ENCODE data around the gene ALDH3A1. TPM values are rescaled to one million over a fixed set of nuclear protein-coding genes. Genes with fewer than 3 reads are reported as not detected.

ALDH3A1 gene
- polyA plus RNA-seq, 2 of the 4 experiments (the other 2 are of a cell fraction), result 959 to 1,190 TPM

- no peaks in the 10 kb centered on the region for H3K9me3 ChIP-seq
- ChIA-PET CTCF (interaction anchor here (1.2 to 20.1 kb wide), 7 partner anchors 14 to 236 kb away, joined by 3 to 681 read pairs (median 8); partner anchors contain the start of gene ALDH3A2), POLR2A (interaction anchor here (0.8 to 7.8 kb wide), 8 partner anchors 10 to 416 kb away, joined by 3 to 98 read pairs (median 3); partner anchors contain the start of genes ALDH3A2 and MAPK7)
- peaks cover 96% of the 10 kb centered on the region for H3K4me1 ChIP-seq
- 13% methylated on average over 13 of the region's 13 CpGs for WGBS (ENCODE audit: missing lambda C conversion rate)
- H3K27ac ChIP-seq, result peak overlapping the region; percentile 98 to 100
- peak in 1 of 2 experiments; percentile 63 for DNase-seq (ENCODE audit: low read depth in 1 of 2, low spot score in 1 of 2)
- FAIRE-seq, result peak; percentile 54
- 0 out of 6 replicates have a peak, but pooled peaks of 1 of the 2 experiments have one; percentile 1 for ATAC-seq
- peak overlapping the region; percentile 90 for H3K4me2 ChIP-seq
- 0 out of 3 replicates have a peak overlapping the region, but pooled peaks have one; percentile 5 for H3K4me3 ChIP-seq
- TF ChIP-seq NPAS2 (CRISPR knock-in tag; IDR thresholded peaks at IDR 0.05; ENCODE audit: borderline replicate concordance) (peak; percentile 76; the same call in 1 of the 2 replicates), ZC3H11A (IDR thresholded peaks at IDR 0.05) (no peak), HEYL (CRISPR knock-in tag; IDR thresholded peaks at IDR 0.05) (peak; percentile 79; the same call in 1 of the 2 replicates), EHF (CRISPR knock-in tag; IDR thresholded peaks at IDR 0.05) (peak; percentile 72), ZNF302 (CRISPR knock-in tag; IDR thresholded peaks at IDR 0.05) (peak; percentile 74; the same call in 1 of the 2 replicates), RARB (CRISPR knock-in tag; IDR thresholded peaks at IDR 0.05) (0 out of 2 replicates have a peak, but pooled peaks have one; percentile 51), HOXB13 (CRISPR knock-in tag; IDR thresholded peaks at IDR 0.05; ENCODE audit: low read depth) (peak; percentile 87), FOXS1 (CRISPR knock-in tag; IDR thresholded peaks at IDR 0.05) (peak; percentile 78; the same call in 1 of the 2 replicates), ZSCAN20 (CRISPR knock-in tag; IDR thresholded peaks at IDR 0.05) (0 out of 2 replicates have a peak, but pooled peaks have one; percentile 0), CTCF (IDR thresholded peaks at IDR 0.05) (no peak), BCL3 (IDR thresholded peaks at IDR 0.05) (peak; percentile 4; the same call in 1 of the 3 replicates), MAFK (IDR thresholded peaks at IDR 0.05; ENCODE audit: partially characterized antibody) (no peak), E2F6 (IDR thresholded peaks at IDR 0.05; ENCODE audit: borderline replicate concordance, low read depth) (peak; percentile 87), TFCP2L1 (CRISPR knock-in tag; IDR thresholded peaks at IDR 0.05) (peak; percentile 92), MAX (IDR thresholded peaks at IDR 0.05) (peak; percentile 70)
Observed at GRCh38 chr17:19748807-19749193, 702 bp upstream of the ALDH3A1 start.

GRCh38 chr17:19747159-19747719 lies 859 bp downstream of the ALDH3A1 start:
- H3K27ac ChIP-seq, result peak overlapping the region; percentile 98 to 100
- POLR2A ChIA-PET, result interaction anchor here (0.6 to 7.8 kb wide), 4 partner anchors 13 to 100 kb away, joined by 3 to 98 read pairs (median 13); partner anchors contain the start of gene ALDH3A2
- FAIRE-seq (peak; percentile 43), DNase-seq (ENCODE audit: low read depth in 1 of 2, low spot score in 1 of 2) (no peak), ATAC-seq (peak in 1 of 2 experiments; percentile 1; a peak in 2 of 6 replicates)
- peaks cover 94% of the 10 kb centered on the region for H3K4me1 ChIP-seq
- no peaks in the 10 kb centered on the region for H3K9me3 ChIP-seq
- H3K4me2 ChIP-seq, result peak overlapping the region; percentile 90
- peak overlapping the region; percentile 53 for H3K4me3 ChIP-seq
- 3% methylated on average over 13 of the region's 13 CpGs for WGBS (ENCODE audit: missing lambda C conversion rate)
- CTCF ChIA-PET, result interaction anchor here (0.7 to 20.1 kb wide), 10 partner anchors 15 to 361 kb away, joined by 3 to 681 read pairs (median 10); partner anchors contain the start of gene ALDH3A2
- no peak for TF ChIP-seq KDM1A (IDR thresholded peaks at IDR 0.05; ENCODE audit: low read depth)
- TF ChIP-seq CBX8 (IDR thresholded peaks at IDR 0.05), result no peak
- peak; percentile 82 for TF ChIP-seq TFCP2L1 (CRISPR knock-in tag; IDR thresholded peaks at IDR 0.05)
- TF ChIP-seq RFX5 (IDR thresholded peaks at IDR 0.05), result no peak
- TF ChIP-seq PBX3 (IDR thresholded peaks at IDR 0.05), result 0 out of 2 replicates have a peak, but pooled peaks have one; percentile 38
- TF ChIP-seq HDAC2 (IDR thresholded peaks at IDR 0.05), result no peak
- TF ChIP-seq MYC (IDR thresholded peaks at IDR 0.05; ENCODE audit: borderline replicate concordance, low read length), result no peak
- no peak for TF ChIP-seq CEBPB (IDR thresholded peaks at IDR 0.05)
- TF ChIP-seq HMGXB4 (CRISPR knock-in tag; IDR thresholded peaks at IDR 0.05; ENCODE audit: borderline replicate concordance), result no peak
- peak; percentile 16; the same call in 1 of the 2 replicates for TF ChIP-seq MAX (IDR thresholded peaks at IDR 0.05)
- TF ChIP-seq NPAS2 (CRISPR knock-in tag; IDR thresholded peaks at IDR 0.05; ENCODE audit: borderline replicate concordance), result no peak
- TF ChIP-seq TP53 (CRISPR knock-in tag; IDR thresholded peaks at IDR 0.05), result peak; percentile 91
- no peak for TF ChIP-seq ESRRA (IDR thresholded peaks at IDR 0.05; ENCODE audit: borderline replicate concordance, low read length)
- no peak for TF ChIP-seq CTCF (IDR thresholded peaks at IDR 0.05)

Measured in A549 (cell line).